Osteocyte (in vitro differentiated cells): ENCODE results near the gene DTX1. TPM values are rescaled to one million over a fixed set of nuclear protein-coding genes. Genes with fewer than 3 reads are reported as not detected.

Source experiments
- DNase-seq: peaks from one replicate; pipeline ENCODE4 v3.0.0; 2021; ENCODE audit warnings: mixed read lengths; ENCODE audit not compliant: unreplicated experiment; ENCODE audit errors: extremely low spot score
- H3K27ac Mint-ChIP-seq: one replicate; pipeline ENCODE4 v1.8.0; 2021; ENCODE audit warnings: mild to moderate bottlenecking, mixed read lengths; ENCODE audit not compliant: unreplicated experiment
- H3K27me3 Mint-ChIP-seq: one replicate; pipeline ENCODE4 v1.8.0; 2021; ENCODE audit warnings: mixed read lengths; ENCODE audit not compliant: unreplicated experiment
- H3K36me3 Mint-ChIP-seq: one replicate; pipeline ENCODE4 v1.8.0; 2021; ENCODE audit warnings: mixed read lengths; ENCODE audit not compliant: unreplicated experiment
- H3K4me1 Mint-ChIP-seq: one replicate; pipeline ENCODE4 v1.8.0; 2021; ENCODE audit warnings: mixed read lengths; ENCODE audit not compliant: unreplicated experiment
- H3K4me3 Mint-ChIP-seq: one replicate; pipeline ENCODE4 v1.8.0; 2021; ENCODE audit warnings: mild to moderate bottlenecking, moderate library complexity, mixed read lengths; ENCODE audit not compliant: unreplicated experiment
- H3K9me3 Mint-ChIP-seq: one replicate; pipeline ENCODE4 v1.8.0; 2021; ENCODE audit warnings: mixed read lengths; ENCODE audit not compliant: unreplicated experiment
- CTCF ChIP-seq: fragments of 200-600 bp; sonication (generic); IDR thresholded peaks from 2 replicates; pipeline ENCODE4 v1.5.0; 2021; ENCODE audit warnings: antibody characterized with exemption, mild to moderate bottlenecking, moderate library complexity
- total RNA-seq: library from RNA; stranded (reverse); gene quantifications from 2 replicates; pipeline ENCODE4 v1.2.1, GENCODE V29; 2021

The DTX1 gene
- total RNA-seq, 1 donor from 2014 or later: not detected

GRCh38 chr12:113077057-113077858 is 20.7 kb downstream of the DTX1 start:
- no peak for DNase-seq
- H3K9me3 Mint-ChIP-seq: no peaks in the 10 kb centered on the region
- H3K4me3 Mint-ChIP-seq: no peak overlapping the region
- H3K27me3 Mint-ChIP-seq: peaks cover 42% of the 10 kb centered on the region
- no peaks in the 10 kb centered on the region for H3K36me3 Mint-ChIP-seq
- TF ChIP-seq CTCF: no peak
- H3K27ac Mint-ChIP-seq: no peak overlapping the region
- H3K4me1 Mint-ChIP-seq: no peaks in the 10 kb centered on the region

GRCh38 chr12:113077859-113078255 is 21.3 kb downstream of the DTX1 start:
- Mint-ChIP-seq H3K27ac (no peak overlapping the region), H3K4me1 (no peaks in the 10 kb centered on the region), H3K27me3 (peaks cover 46% of the 10 kb centered on the region), H3K9me3 (no peaks in the 10 kb centered on the region), H3K36me3 (no peaks in the 10 kb centered on the region), H3K4me3 (no peak overlapping the region)
- no peak for TF ChIP-seq CTCF
- no peak for DNase-seq

GRCh38 chr12:113081873-113082272 is 25.3 kb downstream of the DTX1 start:
- Mint-ChIP-seq H3K9me3 (no peaks in the 10 kb centered on the region), H3K36me3 (no peaks in the 10 kb centered on the region), H3K27ac (no peak overlapping the region), H3K4me3 (no peak overlapping the region), H3K27me3 (peaks cover 43% of the 10 kb centered on the region), H3K4me1 (no peaks in the 10 kb centered on the region)
- DNase-seq: no peak
- TF ChIP-seq CTCF: no peak

GRCh38 chr12:113082486-113083148 is 26.1 kb downstream of the DTX1 start:
- H3K9me3 Mint-ChIP-seq: no peaks in the 10 kb centered on the region
- peaks cover 42% of the 10 kb centered on the region for H3K27me3 Mint-ChIP-seq
- TF ChIP-seq CTCF: no peak
- DNase-seq: no peak
- H3K4me3 Mint-ChIP-seq: no peak overlapping the region
- H3K36me3 Mint-ChIP-seq: no peaks in the 10 kb centered on the region
- H3K27ac Mint-ChIP-seq: no peak overlapping the region
- H3K4me1 Mint-ChIP-seq: peaks cover 3% of the 10 kb centered on the region

- H3K4me1 Mint-ChIP-seq: peaks cover 3% of the 10 kb centered on the region
- H3K36me3 Mint-ChIP-seq: no peaks in the 10 kb centered on the region
- no peak overlapping the region for H3K4me3 Mint-ChIP-seq
- H3K27ac Mint-ChIP-seq: no peak overlapping the region
- peaks cover 38% of the 10 kb centered on the region for H3K27me3 Mint-ChIP-seq
- no peak for TF ChIP-seq CTCF
- no peaks in the 10 kb centered on the region for H3K9me3 Mint-ChIP-seq
- no peak for DNase-seq
Observed at GRCh38 chr12:113083863-113084435, 27.4 kb downstream of the DTX1 start.
